GM21723 (cell line): ENCODE data around the gene ZNF654.

Experiments
- ATAC-seq: cut with Tn5 transposase; IDR thresholded peaks from one replicate; pipeline ENCODE4 v1.9.1; 2021; ENCODE audit warnings: mild to moderate bottlenecking, moderate library complexity; ENCODE audit not compliant: unreplicated experiment

The ZNF654 gene

DNA sequence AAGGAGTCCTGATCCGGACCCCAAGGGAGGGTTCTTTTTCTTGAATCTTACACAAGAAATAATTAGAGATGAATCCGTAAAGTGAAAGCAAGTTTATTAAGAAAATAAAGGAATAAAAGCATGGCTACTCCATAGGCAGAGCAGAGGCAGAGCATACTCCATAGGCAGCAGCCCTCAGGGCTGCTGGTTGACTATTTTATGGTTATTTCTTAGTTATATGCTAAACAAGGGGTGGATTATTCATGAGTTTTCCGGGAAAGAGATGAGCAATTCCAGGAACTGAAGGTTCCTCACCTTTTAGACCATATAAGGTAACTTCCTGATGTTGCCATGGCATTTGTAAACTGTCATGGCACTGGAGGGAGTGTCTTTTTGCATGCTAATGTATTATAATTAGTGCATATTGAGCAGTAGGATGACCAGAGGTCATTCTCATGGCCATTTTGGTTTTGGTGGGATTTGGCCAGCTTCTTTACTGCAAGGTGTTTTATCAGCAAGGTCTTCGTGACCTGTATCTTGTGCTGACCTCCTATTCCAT, 132.9 kb downstream of the ZNF654 start:
- no peak for ATAC-seq

DNA sequence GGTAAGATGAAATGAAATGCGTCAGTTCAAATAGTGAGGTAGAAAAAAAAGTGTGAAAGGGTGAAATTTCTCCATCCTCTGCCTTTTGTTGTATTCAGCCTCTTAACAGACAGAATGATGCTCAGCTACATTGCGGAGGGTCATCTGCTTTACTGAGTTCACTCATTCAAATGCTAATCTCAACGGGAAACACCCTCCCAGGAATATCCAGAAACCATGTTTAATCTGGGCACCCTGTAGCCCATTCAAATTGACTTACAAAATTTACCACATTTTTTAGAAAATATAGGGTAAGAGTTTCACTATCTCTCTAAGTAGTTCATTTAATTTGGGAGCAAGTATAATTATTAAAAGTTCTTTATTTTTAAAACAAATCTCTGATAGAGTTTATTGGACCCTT, 133.6 kb downstream of the ZNF654 start:
- ATAC-seq: no peak
